GM23248 (cell line): ENCODE data around the gene IP6K3.

ENCODE experiments used
- EZH2 ChIP-seq: fragments of 200-600 bp; sonication (generic); IDR thresholded peaks from 2 replicates; pipeline ENCODE4 v1.6.1; 2018; ENCODE audit warnings: antibody characterized with exemption, mild to moderate bottlenecking; ENCODE audit not compliant: insufficient read depth, poor library complexity, severe bottlenecking
- EZH2phosphoT487 ChIP-seq: fragments of 200-600 bp; sonication (generic); IDR thresholded peaks from 2 replicates; pipeline ENCODE4 v1.6.1; 2018; ENCODE audit warnings: antibody characterized with exemption, moderate library complexity, mild to moderate bottlenecking, low read depth; ENCODE audit not compliant: insufficient read depth

DNA sequence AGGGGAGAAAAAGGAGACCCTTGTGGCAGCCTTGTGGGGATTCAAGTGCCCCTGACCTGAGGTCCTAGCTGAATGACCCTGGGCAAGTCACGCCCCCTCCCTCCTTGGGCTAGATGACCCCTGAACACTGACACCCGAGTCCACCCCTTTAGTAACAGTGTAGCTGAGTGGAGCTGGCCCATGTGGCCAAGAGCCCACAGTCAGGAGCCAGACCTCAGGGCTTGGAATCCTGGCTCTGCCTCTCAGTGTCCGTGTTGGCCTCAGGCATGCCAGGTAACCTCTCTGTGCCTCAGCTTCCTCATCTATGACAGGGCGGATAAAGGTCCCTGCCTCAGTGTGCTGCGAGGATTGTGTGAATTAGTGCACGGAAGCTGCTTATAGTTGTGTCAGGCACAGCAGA is 14.3 kb downstream of the IP6K3 start:
- TF ChIP-seq EZH2phosphoT487 (no peak), EZH2 (no peak)
